Choroid plexus epithelial cell (primary cell): ENCODE measurements around the gene ERC1.

Source experiments
- DNase-seq: peaks from one replicate; pipeline ENCODE4 v3.0.0-alpha.2; 2010; ENCODE audit warnings: low read depth
- H3K4me3 ChIP-seq: 2 replicates; pipeline ENCODE4 v1.5.1; 2011; ENCODE audit warnings: low read depth, mild to moderate bottlenecking, control low read depth, low read length, moderate library complexity
- CTCF ChIP-seq: conservative IDR thresholded peaks from 2 replicates; pipeline ENCODE4 v1.5.1; 2011; ENCODE audit warnings: low read depth, mild to moderate bottlenecking, control low read depth, inconsistent platforms, low read length, moderate library complexity

ERC1 gene

GRCh38 chr12:1102115-1102514, 111.1 kb downstream of the ERC1 start:
- no peak for DNase-seq
- no peak for TF ChIP-seq CTCF
- H3K4me3 ChIP-seq, result no peak overlapping the region

GRCh38 chr12:1102791-1103450, 111.9 kb downstream of the ERC1 start:
- no peak for TF ChIP-seq CTCF
- DNase-seq, result no peak

GRCh38 chr12:1103632-1104031, 112.6 kb downstream of the ERC1 start:
- DNase-seq, result no peak
- no peak overlapping the region for H3K4me3 ChIP-seq
- TF ChIP-seq CTCF, result no peak

More at GRCh38 chr12:1102791-1103450, 111.9 kb downstream of the ERC1 start:
- H3K4me3 ChIP-seq, result no peak overlapping the region

GRCh38 chr12:1104088-1104800, 113.2 kb downstream of the ERC1 start:
- no peak for TF ChIP-seq CTCF
- H3K4me3 ChIP-seq, result no peak overlapping the region
- no peak for DNase-seq

- H3K4me3 ChIP-seq, result no peak overlapping the region
- TF ChIP-seq CTCF, result no peak
- no peak for DNase-seq
Observed at GRCh38 chr12:1107669-1108068, 116.6 kb downstream of the ERC1 start.

- DNase-seq, result no peak
- no peak for TF ChIP-seq CTCF
- no peak overlapping the region for H3K4me3 ChIP-seq
Observed at GRCh38 chr12:1108276-1108675, 117.3 kb downstream of the ERC1 start.
